Left lung (tissue), 10 donors: ENCODE results near the gene ACO2. TPM values are rescaled to one million over a fixed set of nuclear protein-coding genes. Genes with fewer than 3 reads are reported as not detected.
A peak's percentile ranks its signal among the peaks of the same experiment; 100 is the strongest.

ENCODE experiments used
- ATAC-seq: fragments of 200-7000 bp; cut with Tn5 transposase; one replicate; pipeline ENCODE4 v1.9.1; 2020; ENCODE audit warnings: moderate library complexity
- DNase-seq, 4 donors: peaks; one replicate each; pipeline ENCODE4 v3.0.0-alpha.2; 2013 to 2020
- H3K27ac ChIP-seq, 2 donors: fragments of 200-600 bp; sonication (generic) in 1 of 2; one replicate each; pipeline versions ENCODE4 v1.5.0 to v1.8.0; 2020 to 2021
- H3K27me3 ChIP-seq, 2 donors: fragments of 200-600 bp; sonication (generic) in 1 of 2; one replicate each; pipeline versions ENCODE4 v1.5.0 to v1.8.0; 2020 to 2021
- H3K36me3 ChIP-seq, 2 donors: fragments of 200-600 bp; sonication (generic) in 1 of 2; one replicate each; pipeline versions ENCODE4 v1.5.0 to v1.8.0; 2020 to 2021
- H3K4me1 ChIP-seq, 2 donors: fragments of 200-600 bp; one replicate each; pipeline ENCODE4 v1.8.0; 2021
- H3K4me3 ChIP-seq, 2 donors: fragments of 200-600 bp; sonication (generic) in 1 of 2; one replicate each; pipeline versions ENCODE4 v1.5.0 to v1.8.0; 2020 to 2021; ENCODE audit warnings: mild to moderate bottlenecking in 1 of 2
- H3K9me3 ChIP-seq, 2 donors: fragments of 200-600 bp; sonication (generic) in 1 of 2; one replicate each; pipeline versions ENCODE4 v1.5.0 to v1.8.0; 2020 to 2021
- intact Hi-C, 2 donors: fragments of 100-400 bp; cut with DNase I; formaldehyde crosslinking; loops; one replicate each; pipeline versions ENCODE4 v1.11.2 to v1.14.2; 2022
- polyA plus RNA-seq, 6 donors: library from polyadenylated mRNA; unstranded; fragments of 120-200 nt; gene quantifications; one replicate each; pipeline ENCODE4 v1.2.1, GENCODE V29; 2013; ENCODE audit not compliant: insufficient read length in 6 of 6
- total RNA-seq, 2 donors: library from RNA; stranded (reverse); fragmentation: NEBNext Ultra II Directional; extraction: Animal tissue kit (Norgen Biotek cat#: 25700); gene quantifications; one replicate each; pipeline ENCODE4 v1.2.1, GENCODE V29; 2021
- TF ChIP-seq, protein P1 (sequence below), 2 donors: fragments of 200-600 bp; sonication (generic) in 1 of 2; IDR thresholded peaks; one replicate each; pipeline versions ENCODE4 v1.5.0 to v1.8.0; 2021; ENCODE audit warnings: antibody characterized with exemption in 2 of 2
- donor health status: DM: no; HTN: yes; CAD: no.
- donor health status: DM: no; HTN: no; CAD: no.

Gene ACO2
- total and polyA plus RNA-seq, 8 donors: 51.0 to 91.8 (median 59.4) TPM

DNA sequence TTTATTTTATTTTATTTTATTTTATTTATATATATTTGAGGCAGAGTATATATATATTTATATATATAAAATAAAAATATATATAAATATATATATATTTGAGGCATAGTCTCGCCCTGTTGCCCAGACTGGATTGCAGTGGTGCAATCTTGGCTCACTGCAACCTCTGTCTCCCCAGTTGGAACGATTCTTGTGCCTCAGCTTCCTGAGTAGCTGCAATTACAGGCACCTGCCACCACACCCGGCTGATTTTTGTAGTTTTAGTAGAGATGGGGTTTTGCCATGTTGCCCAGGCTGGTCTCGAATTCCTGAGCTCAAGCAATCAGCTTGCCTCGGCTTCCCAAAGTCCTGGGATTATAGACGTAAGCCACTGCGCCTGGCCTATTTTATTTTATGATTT lies 31.4 kb downstream of the ACO2 start:
- no peak overlapping the region for H3K27ac ChIP-seq
- H3K27me3 ChIP-seq: no peaks in the 10 kb centered on the region
- no peak for DNase-seq
- TF ChIP-seq, protein P1, sequence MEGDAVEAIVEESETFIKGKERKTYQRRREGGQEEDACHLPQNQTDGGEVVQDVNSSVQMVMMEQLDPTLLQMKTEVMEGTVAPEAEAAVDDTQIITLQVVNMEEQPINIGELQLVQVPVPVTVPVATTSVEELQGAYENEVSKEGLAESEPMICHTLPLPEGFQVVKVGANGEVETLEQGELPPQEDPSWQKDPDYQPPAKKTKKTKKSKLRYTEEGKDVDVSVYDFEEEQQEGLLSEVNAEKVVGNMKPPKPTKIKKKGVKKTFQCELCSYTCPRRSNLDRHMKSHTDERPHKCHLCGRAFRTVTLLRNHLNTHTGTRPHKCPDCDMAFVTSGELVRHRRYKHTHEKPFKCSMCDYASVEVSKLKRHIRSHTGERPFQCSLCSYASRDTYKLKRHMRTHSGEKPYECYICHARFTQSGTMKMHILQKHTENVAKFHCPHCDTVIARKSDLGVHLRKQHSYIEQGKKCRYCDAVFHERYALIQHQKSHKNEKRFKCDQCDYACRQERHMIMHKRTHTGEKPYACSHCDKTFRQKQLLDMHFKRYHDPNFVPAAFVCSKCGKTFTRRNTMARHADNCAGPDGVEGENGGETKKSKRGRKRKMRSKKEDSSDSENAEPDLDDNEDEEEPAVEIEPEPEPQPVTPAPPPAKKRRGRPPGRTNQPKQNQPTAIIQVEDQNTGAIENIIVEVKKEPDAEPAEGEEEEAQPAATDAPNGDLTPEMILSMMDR (IDR thresholded peaks at IDR 0.05): no peak
- H3K36me3 ChIP-seq: peaks cover 0 to 59% of the 10 kb centered on the region in 2 donors
- H3K9me3 ChIP-seq: no peaks in the 10 kb centered on the region
- H3K4me1 ChIP-seq: peaks cover 0 to 8% of the 10 kb centered on the region in 2 donors
- H3K4me3 ChIP-seq: no peak overlapping the region
- intact Hi-C loops: no loop called here
- no peak for ATAC-seq

DNA sequence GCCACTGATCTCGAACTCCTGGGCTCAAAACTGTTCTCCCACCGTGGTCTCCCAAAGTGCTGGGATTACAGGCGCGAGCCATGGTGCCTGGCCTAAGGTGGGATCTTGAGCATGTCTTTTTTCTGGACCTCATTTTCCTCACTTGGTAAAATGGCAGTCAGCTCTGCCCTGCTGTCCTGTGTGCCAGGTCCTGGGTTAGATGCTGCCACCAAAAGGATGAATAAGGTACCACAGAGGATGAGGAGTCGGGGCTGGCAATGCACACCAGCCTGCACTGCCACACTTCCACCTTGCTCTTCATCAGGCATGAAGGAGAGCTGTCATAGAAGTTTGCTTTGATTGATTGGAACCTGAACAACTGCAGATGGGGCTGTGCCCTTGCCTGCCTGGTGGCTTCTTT lies 32.3 kb downstream of the ACO2 start:
- no peak overlapping the region for H3K27ac ChIP-seq
- no peak for DNase-seq
- no peak overlapping the region for H3K4me3 ChIP-seq
- H3K36me3 ChIP-seq: peaks cover 0 to 67% of the 10 kb centered on the region in 2 donors
- peaks cover 0 to 8% of the 10 kb centered on the region in 2 donors for H3K4me1 ChIP-seq
- no peaks in the 10 kb centered on the region for H3K9me3 ChIP-seq
- TF ChIP-seq, protein P1 (IDR thresholded peaks at IDR 0.05): no peak
- H3K27me3 ChIP-seq: no peaks in the 10 kb centered on the region
- peak; percentile 65 for ATAC-seq
- intact Hi-C loops: no loop called here

- intact Hi-C loops: no loop called here
- no peak for ATAC-seq
- Histone ChIP-seq H3K4me1 (no peaks in the 10 kb centered on the region), H3K4me3 (no peak overlapping the region), H3K27me3 (no peaks in the 10 kb centered on the region), H3K36me3 (peaks cover 0 to 91% of the 10 kb centered on the region in 2 donors), H3K27ac (no peak overlapping the region), H3K9me3 (no peaks in the 10 kb centered on the region)
- TF ChIP-seq, protein P1 (IDR thresholded peaks at IDR 0.05): no peak
- no peak for DNase-seq
Observed at GRCh38 chr22:41504397-41504796, 35.5 kb downstream of the ACO2 start.

GRCh38 chr22:41504816-41505215 lies 35.9 kb downstream of the ACO2 start:
- TF ChIP-seq, protein P1 (IDR thresholded peaks at IDR 0.05): no peak
- DNase-seq (no peak), ATAC-seq (peak; percentile 41)
- Histone ChIP-seq H3K4me3 (no peak overlapping the region), H3K27me3 (no peaks in the 10 kb centered on the region), H3K9me3 (no peaks in the 10 kb centered on the region), H3K36me3 (peaks cover 0 to 91% of the 10 kb centered on the region in 2 donors), H3K4me1 (no peaks in the 10 kb centered on the region), H3K27ac (no peak overlapping the region)
- intact Hi-C loops: no loop called here

- DNase-seq: no peak
Observed at GRCh38 chr22:41505511-41506220, 36.7 kb downstream of the ACO2 start.

More at GRCh38 chr22:41505511-41506220, 36.7 kb downstream of the ACO2 start:
- Histone ChIP-seq H3K9me3 (no peaks in the 10 kb centered on the region), H3K4me1 (no peaks in the 10 kb centered on the region), H3K27me3 (no peaks in the 10 kb centered on the region), H3K4me3 (no peak overlapping the region), H3K36me3 (peaks cover 0 to 91% of the 10 kb centered on the region in 2 donors), H3K27ac (no peak overlapping the region)
- ATAC-seq: no peak
- intact Hi-C loops: no loop called here
- TF ChIP-seq, protein P1 (IDR thresholded peaks at IDR 0.05): no peak
